ENCODE results near the gene PARD3B.

- TF ChIP-seq CTCF (IDR thresholded peaks at IDR 0.05; ENCODE audit: borderline replicate concordance, extremely low read depth, low read length, poor library complexity, severe bottlenecking): no peak
- no peak for TF ChIP-seq EZH2 (IDR thresholded peaks at IDR 0.05; ENCODE audit: borderline replicate concordance, low read depth, low read length, severe bottlenecking)
These were observed 402.1 kb downstream of the PARD3B start for GRCh38 chr2:204947405-204947804.

Data from DND-41 (cell line).